Caco-2 (cell line): Measurements from ENCODE around the gene GABRB1. TPM values are rescaled to one million over a fixed set of nuclear protein-coding genes. Genes with fewer than 3 reads are reported as not detected.

ENCODE experiments used
- BruUV-seq: library from RNA; stranded (reverse); fragments of 400-500 nt; replicated peaks from 2 replicates; lab custom pipeline; 2021; lab: Mats Ljungman, UMichigan
- CTCF ChIA-PET: fragments of 300-600 bp; sonication (Branson Sonifier 250); formaldehyde crosslinking; loops from one replicate; lab custom pipeline; 2022; ENCODE audit warnings: antibody characterized with exemption; lab: Charles Lee
- POLR2A ChIA-PET: fragments of 300-600 bp; sonication (Branson Sonifier 250); formaldehyde crosslinking; loops from one replicate; lab custom pipeline; 2022; ENCODE audit warnings: antibody characterized with exemption; lab: Charles Lee
- DNase-seq, 2 experiments: peaks; one replicate each; pipeline versions ENCODE4 v3.0.0 to v3.0.0-alpha.2; 2020 to 2022
- H3K27me3 ChIP-seq: replicated peaks from 2 replicates; pipeline ENCODE4 v1.6.0; 2011; ENCODE audit warnings: low read length; ENCODE audit not compliant: control insufficient read depth, insufficient read depth
- H3K36me3 ChIP-seq: 2 replicates; pipeline ENCODE4 v1.5.1; 2011; ENCODE audit warnings: low read length; ENCODE audit not compliant: control insufficient read depth, insufficient read depth
- H3K4me1 ChIP-seq: fragments of 250-450 bp; sonication (Bioruptor Pico); 2 replicates; pipeline ENCODE4 v1.5.1; 2020; ENCODE audit warnings: mild to moderate bottlenecking
- H3K4me3 ChIP-seq: 2 replicates; pipeline ENCODE4 v1.5.1; 2011; ENCODE audit warnings: low read depth, mild to moderate bottlenecking, control low read depth, low read length
- H3K9me3 ChIP-seq: fragments of 250-450 bp; sonication (Bioruptor Pico); 2 replicates; pipeline ENCODE4 v1.5.1; 2020; ENCODE audit warnings: mild to moderate bottlenecking, moderate library complexity
- H3K27ac Mint-ChIP-seq: one replicate; pipeline ENCODE4 v1.8.0; 2022; ENCODE audit warnings: mixed read lengths; ENCODE audit not compliant: unreplicated experiment
- H3K27me3 Mint-ChIP-seq: one replicate; pipeline ENCODE4 v1.8.0; 2022; ENCODE audit warnings: mixed read lengths; ENCODE audit not compliant: insufficient read depth, unreplicated experiment
- H3K36me3 Mint-ChIP-seq: one replicate; pipeline ENCODE4 v1.8.0; 2022; ENCODE audit warnings: mild to moderate bottlenecking, mixed read lengths; ENCODE audit not compliant: insufficient read depth, unreplicated experiment
- H3K4me1 Mint-ChIP-seq: one replicate; pipeline ENCODE4 v1.8.0; 2022; ENCODE audit warnings: low read depth, mixed read lengths; ENCODE audit not compliant: unreplicated experiment
- H3K4me3 Mint-ChIP-seq: one replicate; pipeline ENCODE4 v1.8.0; 2022; ENCODE audit warnings: mild to moderate bottlenecking, moderate library complexity, mixed read lengths; ENCODE audit not compliant: unreplicated experiment
- H3K9me3 Mint-ChIP-seq: one replicate; pipeline ENCODE4 v1.8.0; 2022; ENCODE audit warnings: mixed read lengths; ENCODE audit not compliant: unreplicated experiment
- CTCF ChIP-seq, 2 experiments: fragments of 200-600 bp in 1 of 2; IDR thresholded peaks; 1 replicate in 1 of 2; 2 replicates in 1 of 2; pipeline versions ENCODE4 v1.5.1 to v1.8.0; 2011 to 2022; ENCODE audit warnings: antibody characterized with exemption in 1 of 2, control low read depth in 1 of 2, inconsistent platforms in 1 of 2, low read depth in 1 of 2, low read length in 1 of 2, mild to moderate bottlenecking in 1 of 2, moderate library complexity in 1 of 2; ENCODE audit not compliant: insufficient read depth in 1 of 2, severe bottlenecking in 1 of 2, unreplicated experiment in 1 of 2
- intact Hi-C: fragments of 100-400 bp; cut with micrococcal nuclease; formaldehyde crosslinking; loops from one replicate; pipeline ENCODE4 v1.10.0; 2022; ENCODE audit not compliant: unreplicated experiment
- total RNA-seq: library from RNA; stranded (reverse); gene quantifications from 2 replicates; pipeline ENCODE4 v1.2.3, GENCODE V29; 2022

Gene GABRB1
- total RNA-seq, 1 experiment from 2014 or later, result 10.3 TPM

GRCh38 chr4:47101453-47101852, 70.1 kb downstream of the GABRB1 start:
- no peak for DNase-seq
- POLR2A ChIA-PET, result no interaction called here
- H3K27me3 ChIP-seq, result no peaks in the 10 kb centered on the region
- Mint-ChIP-seq H3K9me3 (peaks cover 8% of the 10 kb centered on the region), H3K27ac (no peak overlapping the region), H3K36me3 (no peaks in the 10 kb centered on the region), H3K4me1 (no peaks in the 10 kb centered on the region), H3K4me3 (no peak overlapping the region), H3K27me3 (peaks cover 5% of the 10 kb centered on the region)
- TF ChIP-seq CTCF (IDR thresholded peaks at IDR 0.05; ENCODE audit: insufficient read depth in 1 of 2, low read depth in 1 of 2, low read length in 1 of 2, severe bottlenecking in 1 of 2, unreplicated experiment in 1 of 2), result no peak
- H3K9me3 ChIP-seq, result no peaks in the 10 kb centered on the region
- H3K4me3 ChIP-seq, result no peak overlapping the region
- BruUV-seq, result no TSS peak
- no peaks in the 10 kb centered on the region for H3K36me3 ChIP-seq
- CTCF ChIA-PET, result no interaction called here
- no peaks in the 10 kb centered on the region for H3K4me1 ChIP-seq
- intact Hi-C loops, result no loop called here

- intact Hi-C loops, result loop anchor here (5.0 kb wide), 1 partner anchor 277 kb away; no protein-coding TSS in a partner anchor
- Mint-ChIP-seq H3K4me3 (no peak overlapping the region), H3K4me1 (no peaks in the 10 kb centered on the region), H3K27ac (no peak overlapping the region), H3K9me3 (peaks cover 8% of the 10 kb centered on the region), H3K27me3 (peaks cover 5% of the 10 kb centered on the region), H3K36me3 (no peaks in the 10 kb centered on the region)
- no peak overlapping the region for H3K4me3 ChIP-seq
- BruUV-seq, result no TSS peak
- no peaks in the 10 kb centered on the region for H3K36me3 ChIP-seq
- POLR2A ChIA-PET, result no interaction called here
- CTCF ChIA-PET, result no interaction called here
- H3K4me1 ChIP-seq, result no peaks in the 10 kb centered on the region
- H3K27me3 ChIP-seq, result no peaks in the 10 kb centered on the region
- no peak for TF ChIP-seq CTCF (IDR thresholded peaks at IDR 0.05; ENCODE audit: insufficient read depth in 1 of 2, low read depth in 1 of 2, low read length in 1 of 2, severe bottlenecking in 1 of 2, unreplicated experiment in 1 of 2)
- no peak for DNase-seq
- no peaks in the 10 kb centered on the region for H3K9me3 ChIP-seq
Measured at GRCh38 chr4:47104986-47105385, 73.6 kb downstream of the GABRB1 start.

GRCh38 chr4:47106561-47106960, 75.2 kb downstream of the GABRB1 start:
- Mint-ChIP-seq H3K4me1 (no peaks in the 10 kb centered on the region), H3K9me3 (peaks cover 8% of the 10 kb centered on the region), H3K27me3 (peaks cover 5% of the 10 kb centered on the region), H3K27ac (no peak overlapping the region), H3K36me3 (no peaks in the 10 kb centered on the region), H3K4me3 (no peak overlapping the region)
- H3K4me1 ChIP-seq, result no peaks in the 10 kb centered on the region
- BruUV-seq, result no TSS peak
- TF ChIP-seq CTCF (IDR thresholded peaks at IDR 0.05; ENCODE audit: insufficient read depth in 1 of 2, low read depth in 1 of 2, low read length in 1 of 2, severe bottlenecking in 1 of 2, unreplicated experiment in 1 of 2), result no peak
- no peak for DNase-seq
- ChIA-PET POLR2A (no interaction called here), CTCF (no interaction called here)
- intact Hi-C loops, result loop anchor here (5.0 kb wide), 1 partner anchor 276 kb away; no protein-coding TSS in a partner anchor
- H3K36me3 ChIP-seq, result no peaks in the 10 kb centered on the region
- no peak overlapping the region for H3K4me3 ChIP-seq
- no peaks in the 10 kb centered on the region for H3K27me3 ChIP-seq
- no peaks in the 10 kb centered on the region for H3K9me3 ChIP-seq
